Suprapubic skin (tissue), 4 donors: Measurements from ENCODE around the gene DUX4.
"Not testable (repeated sequence)": the region's sequence is repeated elsewhere in the genome, so short reads cannot be mapped to it uniquely, and the experiment has no call there.

Experiments used
- CTCF ChIP-seq, 2 donors: fragments of 200-600 bp in 1 of 2; fragments of 450-650 bp in 1 of 2; sonication (generic) in 1 of 2; IDR thresholded peaks; one replicate each; pipeline ENCODE4 v1.5.1; 2016 to 2019; ENCODE audit warnings: antibody characterized with exemption in 2 of 2, mild to moderate bottlenecking in 1 of 2, moderate library complexity in 1 of 2
- EP300 ChIP-seq: sonication (generic); formaldehyde crosslinking; IDR thresholded peaks from one replicate; pipeline ENCODE4 v1.6.1; 2017; ENCODE audit warnings: antibody characterized with exemption
- POLR2AphosphoS5 ChIP-seq, 3 donors: sonication (generic); formaldehyde crosslinking; IDR thresholded peaks; one replicate each; pipeline ENCODE4 v1.6.1; 2017; ENCODE audit warnings: antibody characterized with exemption in 3 of 3

- TF ChIP-seq CTCF (IDR thresholded peaks at IDR 0.05); POLR2AphosphoS5 (IDR thresholded peaks at IDR 0.05); EP300: not testable (repeated sequence)
Observed at GRCh38 chr4:190179740-190180094, 6.1 kb downstream of the DUX4 start.
